LNCaP clone FGC (cell line): Measurements from ENCODE around the gene MACROD2.

Experiments
- DNase-seq: peaks from one replicate; pipeline ENCODE4 v3.0.0-alpha.2; 2011; ENCODE audit warnings: low read depth
- H3K4me3 ChIP-seq: 2 replicates; pipeline ENCODE4 v1.5.1; 2011; ENCODE audit warnings: mild to moderate bottlenecking, low read depth, low read length, control low read depth
- TF ChIP-seq, protein P1 (sequence below): IDR thresholded peaks from 2 replicates; pipeline ENCODE4 v1.5.1; 2012; ENCODE audit warnings: mild to moderate bottlenecking; ENCODE audit not compliant: control insufficient read depth, insufficient read depth; ENCODE audit errors: extremely low read depth

Gene MACROD2

GRCh38 chr20:14566505-14566904, 571.2 kb downstream of the MACROD2 start:
- TF ChIP-seq, protein P1, sequence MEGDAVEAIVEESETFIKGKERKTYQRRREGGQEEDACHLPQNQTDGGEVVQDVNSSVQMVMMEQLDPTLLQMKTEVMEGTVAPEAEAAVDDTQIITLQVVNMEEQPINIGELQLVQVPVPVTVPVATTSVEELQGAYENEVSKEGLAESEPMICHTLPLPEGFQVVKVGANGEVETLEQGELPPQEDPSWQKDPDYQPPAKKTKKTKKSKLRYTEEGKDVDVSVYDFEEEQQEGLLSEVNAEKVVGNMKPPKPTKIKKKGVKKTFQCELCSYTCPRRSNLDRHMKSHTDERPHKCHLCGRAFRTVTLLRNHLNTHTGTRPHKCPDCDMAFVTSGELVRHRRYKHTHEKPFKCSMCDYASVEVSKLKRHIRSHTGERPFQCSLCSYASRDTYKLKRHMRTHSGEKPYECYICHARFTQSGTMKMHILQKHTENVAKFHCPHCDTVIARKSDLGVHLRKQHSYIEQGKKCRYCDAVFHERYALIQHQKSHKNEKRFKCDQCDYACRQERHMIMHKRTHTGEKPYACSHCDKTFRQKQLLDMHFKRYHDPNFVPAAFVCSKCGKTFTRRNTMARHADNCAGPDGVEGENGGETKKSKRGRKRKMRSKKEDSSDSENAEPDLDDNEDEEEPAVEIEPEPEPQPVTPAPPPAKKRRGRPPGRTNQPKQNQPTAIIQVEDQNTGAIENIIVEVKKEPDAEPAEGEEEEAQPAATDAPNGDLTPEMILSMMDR, result no peak
- H3K4me3 ChIP-seq, result no peak overlapping the region
- no peak for DNase-seq

DNA sequence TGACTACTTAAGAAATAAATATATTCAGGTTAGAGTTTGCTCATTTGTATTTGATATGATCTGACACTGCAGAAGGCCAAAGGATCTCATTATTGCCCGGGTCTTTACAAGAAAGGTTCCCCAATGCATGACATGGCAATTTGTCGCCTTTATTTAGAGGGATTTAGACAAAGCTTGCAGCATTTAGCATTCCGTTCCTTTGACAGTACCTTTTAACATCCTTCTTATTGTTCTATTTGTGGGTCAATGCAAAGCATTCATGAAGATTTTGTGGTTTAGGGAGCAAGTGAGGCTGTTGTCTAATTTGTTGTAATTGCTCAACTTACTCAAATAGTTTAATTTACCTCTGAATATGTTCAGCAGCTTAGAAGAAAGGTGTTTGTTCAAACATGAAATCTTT, 572.9 kb downstream of the MACROD2 start:
- DNase-seq, result no peak
- TF ChIP-seq, protein P1, result no peak

DNA sequence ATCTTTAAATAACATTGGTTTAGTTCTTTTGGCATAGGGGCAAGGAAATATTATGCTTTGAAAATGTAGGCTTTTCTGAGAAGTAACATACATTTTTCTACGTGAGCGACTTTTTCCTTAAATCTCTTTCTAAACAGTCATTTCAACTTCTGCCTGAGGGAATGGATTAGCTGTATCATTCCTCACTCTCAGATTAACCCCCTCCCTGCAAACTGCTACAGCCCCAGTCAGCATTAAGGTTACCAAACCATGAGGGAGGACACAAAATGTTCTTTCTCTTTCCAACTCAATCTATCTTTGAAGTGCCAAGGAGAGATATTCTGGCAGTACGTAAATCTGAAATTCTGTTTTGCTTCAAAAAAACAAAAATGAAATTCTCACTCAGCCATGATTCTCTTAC, 573.4 kb downstream of the MACROD2 start:
- DNase-seq, result no peak
- H3K4me3 ChIP-seq, result no peak overlapping the region
- TF ChIP-seq, protein P1, result no peak

More for the DNA sequence above, 572.9 kb downstream of the MACROD2 start:
- no peak overlapping the region for H3K4me3 ChIP-seq

- H3K4me3 ChIP-seq, result no peak overlapping the region
- TF ChIP-seq, protein P1, result no peak
- no peak for DNase-seq
Measured at GRCh38 chr20:14569641-14570040, 574.3 kb downstream of the MACROD2 start.

- no peak for DNase-seq
- no peak overlapping the region for H3K4me3 ChIP-seq
- TF ChIP-seq, protein P1, result no peak
Measured at GRCh38 chr20:14570811-14571210, 575.5 kb downstream of the MACROD2 start.

GRCh38 chr20:14573676-14574075, 578.4 kb downstream of the MACROD2 start:
- TF ChIP-seq, protein P1, result no peak
- DNase-seq, result no peak
- no peak overlapping the region for H3K4me3 ChIP-seq

DNA sequence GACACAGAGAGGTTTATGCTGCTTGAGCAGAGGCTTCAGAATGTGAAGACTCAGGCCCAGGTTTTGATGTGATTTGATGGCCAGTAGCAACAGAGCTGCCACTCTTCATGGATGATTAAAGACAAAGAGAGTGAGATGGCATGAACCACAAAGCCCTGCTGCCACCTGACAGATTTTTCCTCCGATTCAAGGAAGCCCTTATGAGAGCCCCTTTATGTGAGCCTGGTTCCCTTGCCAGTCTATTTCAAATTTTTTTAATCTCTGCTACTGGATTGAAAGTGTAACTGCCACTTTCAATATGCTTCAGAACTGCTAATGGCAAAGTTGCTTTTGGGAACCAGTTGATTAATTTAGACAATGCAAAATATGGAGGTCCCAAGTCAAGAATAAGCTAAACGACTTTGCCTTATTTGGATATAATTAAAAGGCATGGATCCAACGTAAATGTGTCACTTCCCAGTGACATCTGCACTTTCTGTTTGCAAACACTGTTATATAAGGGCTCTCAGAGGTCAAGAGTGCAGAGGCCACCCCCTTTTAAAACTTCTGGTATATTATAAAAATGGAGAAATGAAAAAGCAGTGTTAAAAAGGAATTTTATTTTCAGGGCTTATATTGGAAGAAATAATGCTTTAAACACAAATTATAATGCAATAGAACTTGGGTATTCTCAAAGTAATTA, 581.0 kb downstream of the MACROD2 start:
- TF ChIP-seq, protein P1, result no peak
- DNase-seq, result no peak
- H3K4me3 ChIP-seq, result no peak overlapping the region
